ENCODE results near the gene SYCP1.

Gene SYCP1

GRCh38 chr1:114832057-114832456 is 22.6 kb upstream of the SYCP1 start:
- no peak for DNase-seq (ENCODE audit: low spot score)
- in situ Hi-C loops (cut with MboI; ENCODE audit: low pct_unique_long_range_greater_than_20kb, low sequenced_read_pairs, unreplicated experiment), result no loop called here
- no peak for TF ChIP-seq CTCF (IDR thresholded peaks at IDR 0.05; ENCODE audit: extremely low read depth, insufficient read depth, missing control alignments)

- DNase-seq (ENCODE audit: low spot score), result no peak
- no peak for TF ChIP-seq CTCF (IDR thresholded peaks at IDR 0.05; ENCODE audit: extremely low read depth, insufficient read depth, missing control alignments)
- in situ Hi-C loops (cut with MboI; ENCODE audit: low pct_unique_long_range_greater_than_20kb, low sequenced_read_pairs, unreplicated experiment), result no loop called here
Measured at GRCh38 chr1:114833421-114833820, 21.2 kb upstream of the SYCP1 start.

GRCh38 chr1:114844270-114844669 is 10.4 kb upstream of the SYCP1 start:
- TF ChIP-seq CTCF (IDR thresholded peaks at IDR 0.05; ENCODE audit: extremely low read depth, insufficient read depth, missing control alignments), result no peak
- no peak for DNase-seq (ENCODE audit: low spot score)
- in situ Hi-C loops (cut with MboI; ENCODE audit: low pct_unique_long_range_greater_than_20kb, low sequenced_read_pairs, unreplicated experiment), result no loop called here

GRCh38 chr1:114853584-114853983 is 1.1 kb upstream of the SYCP1 start:
- DNase-seq (ENCODE audit: low spot score), result no peak
- TF ChIP-seq CTCF (IDR thresholded peaks at IDR 0.05; ENCODE audit: extremely low read depth, insufficient read depth, missing control alignments), result no peak
- in situ Hi-C loops (cut with MboI; ENCODE audit: low pct_unique_long_range_greater_than_20kb, low sequenced_read_pairs, unreplicated experiment), result no loop called here

- no peak for TF ChIP-seq CTCF (IDR thresholded peaks at IDR 0.05; ENCODE audit: extremely low read depth, insufficient read depth, missing control alignments)
- DNase-seq (ENCODE audit: low spot score), result no peak
- in situ Hi-C loops (cut with MboI; ENCODE audit: low pct_unique_long_range_greater_than_20kb, low sequenced_read_pairs, unreplicated experiment), result no loop called here
Measured at GRCh38 chr1:114861384-114861783, 6.7 kb downstream of the SYCP1 start.

GRCh38 chr1:114892194-114892918 is 37.7 kb downstream of the SYCP1 start:
- no peak for TF ChIP-seq CTCF (IDR thresholded peaks at IDR 0.05; ENCODE audit: extremely low read depth, insufficient read depth, missing control alignments)
- DNase-seq (ENCODE audit: low spot score), result no peak
- in situ Hi-C loops (cut with MboI; ENCODE audit: low pct_unique_long_range_greater_than_20kb, low sequenced_read_pairs, unreplicated experiment), result no loop called here

All from GM13977 (cell line).